Measurements from ENCODE around the gene UROS.

The UROS gene

DNA sequence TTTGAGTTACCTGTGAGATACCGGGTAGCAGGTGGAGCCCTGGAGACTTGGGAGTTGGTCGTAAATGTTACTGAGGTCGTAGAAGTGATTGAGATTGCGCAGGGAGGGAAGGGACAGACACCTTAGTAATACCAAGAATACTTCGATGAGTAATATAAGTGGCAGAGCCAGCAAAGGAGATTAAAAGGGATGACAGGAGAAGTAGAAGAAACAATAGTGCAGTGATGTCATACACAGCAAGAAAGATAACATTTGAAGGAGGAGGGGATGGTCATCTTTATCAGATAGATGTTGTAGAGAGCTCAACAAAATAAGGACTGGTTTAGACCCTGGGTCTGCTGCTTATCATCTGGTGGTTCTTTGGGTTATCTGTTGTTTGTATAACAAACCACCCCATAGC, 5.3 kb upstream of the UROS start:
- no peak for DNase-seq

DNA sequence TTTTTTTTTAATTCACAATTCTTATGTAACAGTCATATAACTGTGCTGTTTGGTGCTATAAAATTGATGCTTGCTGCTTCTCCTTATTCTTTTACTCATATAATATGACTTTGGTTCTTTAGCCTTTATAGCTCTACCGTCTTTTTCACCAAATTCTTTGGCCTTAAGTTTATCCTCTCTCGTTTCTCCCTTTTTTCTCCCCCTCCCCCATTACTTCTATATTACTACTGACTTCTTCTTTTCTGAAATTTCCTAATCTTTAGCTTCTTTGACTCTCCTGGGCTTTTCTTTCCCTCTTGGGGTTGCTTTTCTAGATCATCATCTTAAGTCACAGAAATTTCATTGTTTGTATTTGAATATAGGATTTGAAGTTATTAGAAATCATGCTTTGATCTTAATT, 4.1 kb upstream of the UROS start:
- DNase-seq = peak in 1 of 4 experiments; percentile 25

DNA sequence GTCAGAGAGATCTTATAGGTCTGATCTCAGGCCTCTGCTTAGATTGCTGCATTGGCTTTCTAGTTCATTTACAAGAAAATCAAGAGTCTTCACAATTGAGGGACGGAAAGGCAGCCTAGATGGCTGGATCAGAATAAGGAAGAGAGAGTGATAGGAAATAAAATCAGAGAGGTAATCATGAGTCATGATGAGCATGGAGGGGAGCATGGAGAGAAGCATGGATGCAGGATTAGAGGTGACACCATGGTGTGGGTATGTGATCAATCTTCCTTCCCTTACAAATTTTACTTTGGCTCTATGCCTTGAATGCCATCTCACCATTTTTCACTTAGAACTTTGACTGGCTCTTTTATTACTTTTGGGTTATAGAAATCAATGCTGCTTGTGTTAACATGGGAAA, 1.7 kb upstream of the UROS start:
- no peak for DNase-seq

GRCh38 chr10:125823663-125824251, 699 bp upstream of the UROS start:
- DNase-seq = peak; percentile 2 to 27 (median 10)

- DNase-seq = peak in 2 of 4 experiments; percentile 6 to 14
Measured at GRCh38 chr10:125820701-125821100, 2.4 kb downstream of the UROS start.

DNA sequence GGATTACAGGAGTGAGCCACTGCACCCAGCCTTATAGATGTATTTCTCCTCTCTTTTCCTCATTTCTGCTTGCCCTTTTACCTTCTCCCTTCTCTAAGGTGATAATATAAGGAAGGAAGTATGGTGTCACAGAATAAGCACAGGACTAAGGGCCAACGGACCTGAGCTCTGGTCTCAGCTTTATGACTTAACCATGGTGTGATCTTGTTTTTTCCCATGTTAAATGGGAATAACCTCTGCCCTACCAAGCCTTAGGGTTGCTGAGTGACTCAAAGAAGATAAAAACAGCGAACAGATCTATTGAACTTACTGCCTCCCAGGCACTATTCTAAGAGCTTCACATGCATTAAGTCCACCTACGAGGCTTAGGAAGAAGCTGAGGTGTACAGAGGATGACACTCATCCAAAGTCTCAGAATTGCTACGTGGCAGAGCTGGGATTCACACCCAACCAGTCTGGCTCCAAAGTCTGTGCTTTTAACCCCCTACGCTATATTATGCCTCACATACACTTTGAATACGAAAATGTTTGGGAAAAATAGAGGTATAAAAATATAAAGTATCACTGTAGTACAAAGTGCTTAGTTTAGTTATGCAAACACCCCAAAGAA, 5.6 kb downstream of the UROS start:
- DNase-seq = no peak

GRCh38 chr10:125816548-125816947, 6.5 kb downstream of the UROS start:
- no peak for DNase-seq

GRCh38 chr10:125815764-125816163, 7.3 kb downstream of the UROS start:
- no peak for DNase-seq

- no peak for DNase-seq
Measured at GRCh38 chr10:125812128-125812750, 10.8 kb downstream of the UROS start.

GRCh38 chr10:125811251-125811650, 11.8 kb downstream of the UROS start:
- DNase-seq = no peak

- DNase-seq = no peak
Measured at GRCh38 chr10:125808047-125808446, 15.0 kb downstream of the UROS start.

DNA sequence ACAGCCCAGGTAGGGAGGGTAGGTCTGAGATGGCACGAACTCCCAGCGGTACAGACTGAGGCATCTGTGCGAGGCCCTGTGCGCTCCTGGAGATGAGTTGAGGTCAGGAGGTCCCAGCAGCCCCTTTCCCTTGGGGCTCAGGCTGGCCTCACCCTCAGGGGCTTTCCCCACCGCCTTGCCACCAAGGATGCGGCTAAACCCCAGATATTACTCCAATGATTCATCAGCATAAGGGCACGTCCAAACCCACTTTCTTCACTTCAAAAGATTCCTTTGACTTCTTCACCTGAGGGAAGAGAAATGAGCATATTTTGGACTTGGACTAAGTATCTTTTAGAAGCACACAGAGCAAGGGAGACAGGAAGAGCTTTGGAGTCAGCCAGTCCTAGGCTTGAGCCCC, 20.3 kb downstream of the UROS start:
- no peak for DNase-seq

GRCh38 chr10:125802131-125802530, 20.9 kb downstream of the UROS start:
- no peak for DNase-seq

- no peak for DNase-seq
Measured at GRCh38 chr10:125801574-125801973, 21.5 kb downstream of the UROS start.

DNA sequence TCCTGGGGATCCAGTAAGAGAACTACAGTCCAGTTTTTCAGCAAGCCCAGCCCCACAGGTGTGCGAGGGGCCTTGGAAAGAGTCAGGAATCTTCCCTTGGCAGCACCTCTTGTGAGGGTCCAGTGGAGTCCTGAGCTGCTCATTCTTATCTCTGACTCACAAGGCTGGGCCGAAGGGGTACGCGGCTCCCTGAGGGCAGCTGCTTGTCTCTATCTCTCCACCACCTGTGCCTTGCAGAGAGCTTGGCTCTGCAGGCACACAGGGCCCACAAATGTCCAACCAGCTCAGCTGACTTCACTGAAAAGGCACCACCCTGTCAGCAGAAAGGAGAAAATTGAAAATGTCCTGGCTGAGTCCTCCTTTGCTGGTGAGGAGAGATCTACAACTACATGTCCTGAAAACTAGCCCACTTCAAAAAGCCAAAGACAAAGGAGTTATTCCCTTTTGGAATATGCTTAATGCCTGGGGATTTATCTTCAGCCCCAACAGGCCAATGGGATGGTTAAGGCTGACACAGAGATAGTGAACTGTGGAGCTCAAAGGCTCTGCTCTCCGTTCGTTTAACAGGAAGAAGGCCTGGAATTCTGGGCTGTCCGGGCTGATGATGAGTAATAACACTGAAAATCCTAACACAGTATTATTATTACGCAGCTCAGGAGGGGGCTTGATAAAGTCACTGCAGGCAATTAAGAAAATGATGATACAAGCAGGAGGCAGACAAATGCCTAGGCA, 23.4 kb downstream of the UROS start:
- DNase-seq = no peak

DNA sequence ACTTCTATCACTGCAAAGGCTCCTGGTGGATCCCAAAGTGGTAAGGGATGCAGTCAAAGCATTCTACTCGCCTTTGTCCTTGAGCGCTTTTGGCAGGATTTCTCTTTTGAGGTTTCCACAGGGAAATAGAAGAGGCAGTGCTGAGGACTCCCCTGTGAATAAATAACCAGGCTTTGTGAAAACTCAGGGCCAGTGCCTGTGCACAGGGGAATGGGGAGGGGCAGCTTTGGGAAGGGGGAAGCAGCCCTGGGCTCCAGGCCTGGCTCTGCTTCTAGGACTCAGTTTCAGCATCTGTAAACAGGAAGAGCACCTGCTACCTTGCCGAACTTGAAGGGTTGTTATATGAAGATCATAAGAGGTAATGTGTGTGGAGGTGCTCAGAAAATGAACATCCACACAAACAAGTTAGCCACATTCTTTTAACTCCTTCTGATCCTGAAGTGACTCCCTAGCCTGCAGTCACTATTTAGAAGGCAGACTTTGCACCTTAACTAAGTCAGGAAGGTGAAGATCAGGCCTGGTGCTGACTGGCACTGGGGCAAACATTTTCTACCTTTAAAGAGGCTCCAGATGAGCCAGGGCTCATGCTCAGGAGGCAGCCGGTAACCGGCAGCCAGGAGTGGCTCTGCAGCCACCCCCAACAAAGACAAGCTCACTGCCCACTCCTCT, 24.9 kb downstream of the UROS start:
- no peak for DNase-seq

DNA sequence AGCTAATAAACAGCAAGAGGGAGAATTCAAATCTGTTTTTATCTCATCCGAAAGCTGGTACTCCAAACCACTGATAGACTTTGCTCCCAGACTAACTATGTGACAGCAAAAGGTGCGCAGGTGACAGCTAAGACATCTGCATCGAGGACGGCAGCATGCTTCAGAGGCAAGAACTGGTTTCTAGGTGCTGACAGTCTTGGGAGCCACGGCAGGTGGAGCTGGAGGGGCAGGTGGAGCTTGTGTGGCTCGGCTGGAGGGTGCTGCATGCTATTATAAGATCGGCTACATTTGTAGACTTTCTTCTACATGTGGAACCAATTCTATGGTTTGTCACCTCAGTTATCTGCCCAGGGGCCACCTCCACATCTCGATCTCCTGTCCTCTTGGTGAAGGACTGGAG, 25.6 kb downstream of the UROS start:
- DNase-seq = no peak

DNA sequence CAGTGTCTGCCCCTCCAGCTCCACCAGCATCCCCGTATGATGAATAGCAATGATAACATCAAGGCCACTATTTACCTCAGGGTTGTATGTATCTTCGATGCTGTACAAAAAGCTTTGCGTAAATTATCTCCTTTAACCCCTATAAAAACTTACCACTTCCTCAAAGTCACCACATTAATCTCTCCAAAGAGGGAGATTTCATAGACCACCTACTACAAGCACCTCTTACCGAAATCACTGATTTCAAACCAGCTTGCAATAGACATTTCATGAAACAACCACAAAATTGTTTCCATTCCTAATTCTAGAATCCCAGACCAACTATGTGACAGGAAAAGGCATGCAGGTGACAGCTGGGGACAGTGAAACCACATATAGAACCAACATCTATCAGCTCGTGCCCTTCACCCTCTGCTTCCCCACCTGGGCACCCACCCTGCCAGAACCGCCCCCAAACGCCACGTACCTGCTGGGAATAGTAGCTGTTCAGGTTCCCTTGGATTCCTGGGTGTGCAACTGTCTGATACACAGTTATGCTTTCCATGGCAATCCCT, 27.3 kb downstream of the UROS start:
- no peak for DNase-seq

DNA sequence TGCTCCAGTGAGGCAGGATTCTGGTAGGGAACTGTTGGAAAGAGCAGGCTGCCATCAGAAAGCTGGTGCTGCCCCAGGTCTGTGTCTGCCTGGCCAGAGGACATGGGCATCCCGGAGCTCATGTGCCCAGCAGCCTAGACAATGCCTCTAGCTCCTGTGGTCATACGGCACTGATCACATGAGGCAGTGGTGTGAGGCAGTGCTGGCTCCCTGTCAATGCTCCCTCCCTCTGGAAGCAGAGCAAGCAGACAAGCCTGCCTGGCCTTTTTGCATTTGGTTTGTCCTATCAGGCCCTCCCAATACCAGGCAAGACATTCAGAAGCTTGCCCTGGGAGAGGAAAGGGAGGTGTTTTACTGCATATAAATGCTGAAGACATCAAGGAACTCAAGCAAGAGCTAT, 27.9 kb downstream of the UROS start:
- DNase-seq = no peak

GRCh38 chr10:125792342-125793300, 30.4 kb downstream of the UROS start:
- DNase-seq = no peak

- DNase-seq = no peak
Measured at GRCh38 chr10:125788156-125789034, 34.7 kb downstream of the UROS start.
